Placental epithelial cell (primary cell): ENCODE measurements around the gene RPP21. TPM values are rescaled to one million over a fixed set of nuclear protein-coding genes. Genes with fewer than 3 reads are reported as not detected.

Experiments used
- small RNA-seq: library from RNA; depleted of rRNA; stranded (forward); fragments of <200 nt; gene quantifications from one replicate; pipeline ENCODE3, GENCODE V24; 2012
- total RNA-seq: library from RNA; depleted of rRNA; stranded (reverse); fragments of >200 nt; gene quantifications from 2 replicates; pipeline ENCODE4 v1.2.3, GENCODE V29; 2012

The RPP21 gene
- total RNA-seq, result 19.2 and 47.5 TPM in 2 replicates

GRCh38 chr6:30344868-30345671, at the start of gene RPP21:
RPP21 (plus strand) TSS chr6:30345156; CDS start chr6:30345172, 16 bp downstream.

GRCh38 chr6:30326526-30327231, 18.3 kb upstream of the RPP21 start, which contains the start of gene TRIM39:
TRIM39 (plus strand) TSS chr6:30326927; CDS start chr6:30329318, 2,391 bp downstream.

Small RNA genes lying within 50 kb of the gene (small RNA-seq; reads per million reads assigned to genes)
- gene HLA-N, result not detected

Other genes starting within 250 kb of the RPP21 start
- under 0.01 and 0.11 TPM in 2 replicates for gene TRIM31, start 232.1 kb upstream of the RPP21 start, total RNA-seq
- not detected in 2 replicates for gene TRIM40, start 209.0 kb upstream of the RPP21 start, total RNA-seq
- not detected in 2 replicates for gene TRIM10, start 183.9 kb upstream of the RPP21 start, total RNA-seq
- not detected in 2 replicates for gene TRIM15, start 181.6 kb upstream of the RPP21 start, total RNA-seq
- gene TRIM26, start 131.8 kb upstream of the RPP21 start, total RNA-seq, result 36.1 and 48.0 TPM in 2 replicates
- 14.9 and 18.0 TPM in 2 replicates for gene TRIM39, start 18.2 kb upstream of the RPP21 start, total RNA-seq
- gene HLA-E, start 144.4 kb downstream of the RPP21 start, total RNA-seq, result 104 and 261 TPM in 2 replicates
- 59.3 and 84.8 TPM in 2 replicates for gene GNL1, start 211.3 kb downstream of the RPP21 start, total RNA-seq
- gene PRR3, start 212.1 kb downstream of the RPP21 start, total RNA-seq, result 6.1 and 10.6 TPM in 2 replicates
- gene ABCF1, start 226.3 kb downstream of the RPP21 start, total RNA-seq, result 45.9 and 46.0 TPM in 2 replicates